HepG2 (cell line): ENCODE measurements around the gene ARMC5. TPM values are rescaled to one million over a fixed set of nuclear protein-coding genes. Genes with fewer than 3 reads are reported as not detected.

Source experiments
- ARHGAP35 ChIP-seq: sonication (generic); formaldehyde crosslinking; IDR thresholded peaks from 2 replicates; pipeline ENCODE4 v1.9.0; 2022; ENCODE audit warnings: mild to moderate bottlenecking, inconsistent platforms, moderate library complexity, missing genetic modification reagents, borderline replicate concordance
- FOXK1 ChIP-seq: sonication (generic); formaldehyde crosslinking; IDR thresholded peaks from 2 replicates; pipeline ENCODE4 v1.4.0; 2020; ENCODE audit warnings: low read depth, missing genetic modification reagents, borderline replicate concordance
- ISL2 ChIP-seq: sonication (generic); formaldehyde crosslinking; IDR thresholded peaks from 2 replicates; pipeline ENCODE4 v1.5.0; 2020; ENCODE audit warnings: missing genetic modification reagents
- JARID2 ChIP-seq: sonication (generic); formaldehyde crosslinking; IDR thresholded peaks from 2 replicates; pipeline ENCODE4 v1.8.1; 2023; ENCODE audit warnings: missing genetic modification reagents, inconsistent platforms; ENCODE audit not compliant: insufficient replicate concordance
- KDM1A ChIP-seq: IDR thresholded peaks from 2 replicates; pipeline ENCODE4 v1.6.1; 2016; ENCODE audit warnings: missing compliant biosample characterization
- KDM2A ChIP-seq: sonication (generic); formaldehyde crosslinking; IDR thresholded peaks from 2 replicates; pipeline ENCODE4 v1.4.0; 2020; ENCODE audit warnings: low read depth, missing genetic modification reagents, borderline replicate concordance
- KLF6 ChIP-seq: IDR thresholded peaks from 2 replicates; pipeline ENCODE4 v1.8.0; 2016; ENCODE audit warnings: missing biosample characterization, missing genetic modification reagents
- MED1 ChIP-seq: sonication (generic); formaldehyde crosslinking; IDR thresholded peaks from 2 replicates; pipeline ENCODE4 v1.4.0; 2020; ENCODE audit warnings: missing genetic modification reagents
- MEIS1 ChIP-seq: sonication (generic); formaldehyde crosslinking; IDR thresholded peaks from 2 replicates; pipeline ENCODE4 v1.9.0; 2021; ENCODE audit warnings: mild to moderate bottlenecking, missing genetic modification reagents, moderate library complexity, borderline replicate concordance
- PBX3 ChIP-seq: sonication (generic); formaldehyde crosslinking; IDR thresholded peaks from 2 replicates; pipeline ENCODE4 v1.8.1; 2023; ENCODE audit warnings: missing genetic modification reagents, inconsistent platforms, borderline replicate concordance
- PTBP1 ChIP-seq: fragments of 200-400 bp; formaldehyde crosslinking; IDR thresholded peaks from 2 replicates; pipeline ENCODE4 v1.6.1; 2018; ENCODE audit warnings: low read length, low read depth; ENCODE audit not compliant: poor library complexity, severe bottlenecking
- RFXAP ChIP-seq: sonication (generic); formaldehyde crosslinking; IDR thresholded peaks from 2 replicates; pipeline ENCODE4 v1.4.0; 2020; ENCODE audit warnings: missing genetic modification reagents, borderline replicate concordance
- RXRB ChIP-seq: IDR thresholded peaks from 2 replicates; pipeline ENCODE4 v1.6.1; 2016; ENCODE audit warnings: borderline replicate concordance, missing genetic modification reagents, missing compliant biosample characterization
- SRSF1 ChIP-seq: fragments of 200-400 bp; formaldehyde crosslinking; optimal IDR thresholded peaks from 2 replicates; pipeline ENCODE3; 2017; ENCODE audit warnings: mild to moderate bottlenecking, low read depth, low read length, moderate library complexity
- TBX3 ChIP-seq: fragments of 450-650 bp; IDR thresholded peaks from 2 replicates; pipeline ENCODE4 v1.6.1; 2017; ENCODE audit warnings: antibody characterized with exemption, mild to moderate bottlenecking, inconsistent platforms, borderline replicate concordance
- TERF1 ChIP-seq: sonication (generic); formaldehyde crosslinking; IDR thresholded peaks from 2 replicates; pipeline ENCODE4 v1.8.0; 2022; ENCODE audit warnings: mild to moderate bottlenecking, missing genetic modification reagents, moderate library complexity
- TGIF2 ChIP-seq: IDR thresholded peaks from 2 replicates; pipeline ENCODE4 v1.6.1; 2016; ENCODE audit warnings: control low read depth, missing compliant biosample characterization
- ZBTB21 ChIP-seq: sonication (generic); formaldehyde crosslinking; IDR thresholded peaks from 2 replicates; pipeline ENCODE4 v1.4.0; 2020; ENCODE audit warnings: missing genetic modification reagents
- ZNF562 ChIP-seq: sonication (generic); formaldehyde crosslinking; IDR thresholded peaks from 2 replicates; pipeline ENCODE4 v1.8.0; 2022; ENCODE audit warnings: missing genetic modification reagents, borderline replicate concordance
- ZNF678 ChIP-seq: sonication (generic); formaldehyde crosslinking; IDR thresholded peaks from 2 replicates; pipeline ENCODE4 v1.4.0; 2020; ENCODE audit warnings: mild to moderate bottlenecking, missing genetic modification reagents
- ZNF713 ChIP-seq: sonication (generic); formaldehyde crosslinking; IDR thresholded peaks from 2 replicates; pipeline ENCODE4 v1.4.0; 2020; ENCODE audit warnings: mild to moderate bottlenecking, missing genetic modification reagents
- ZNF740 ChIP-seq: sonication (generic); formaldehyde crosslinking; IDR thresholded peaks from 2 replicates; pipeline ENCODE4 v1.4.0; 2020; ENCODE audit warnings: missing genetic modification reagents
- ZSCAN25 ChIP-seq: sonication (generic); formaldehyde crosslinking; IDR thresholded peaks from 2 replicates; pipeline ENCODE4 v1.8.0; 2022; ENCODE audit warnings: mild to moderate bottlenecking, missing genetic modification reagents
- ZSCAN29 ChIP-seq: sonication (generic); formaldehyde crosslinking; conservative IDR thresholded peaks from 2 replicates; pipeline ENCODE4 v1.4.0; 2020; ENCODE audit warnings: mild to moderate bottlenecking, missing genetic modification reagents
- ZXDC ChIP-seq: sonication (generic); formaldehyde crosslinking; IDR thresholded peaks from 2 replicates; pipeline ENCODE4 v1.5.0; 2020; ENCODE audit warnings: mild to moderate bottlenecking, missing genetic modification reagents
- polyA plus RNA-seq, 8 experiments: library from polyadenylated mRNA; depleted of rRNA in 3 of 8; stranded (reverse) in 7 of 8; unstranded in 1 of 8; fragments of >200 nt; fragmentation: Illumina TruSeq in 4 of 8; extraction: Trizol in 4 of 8; gene quantifications; 2 replicates each; pipeline versions ENCODE4 v1.2.1 to v1.2.3, GENCODE V29; 2011 to 2016; ENCODE audit warnings: low read depth in 4 of 8, missing spikeins in 1 of 8, mixed read lengths in 1 of 8; ENCODE audit not compliant: insufficient read depth in 1 of 8
- total RNA-seq, 5 experiments: library from RNA; depleted of rRNA; stranded (reverse); fragments of >200 nt; fragmentation: Illumina TruSeq; extraction: Trizol; gene quantifications; 2 replicates each; pipeline ENCODE4 v1.2.3, GENCODE V29; 2016; ENCODE audit warnings: low read depth in 1 of 5

ARMC5 gene
- total and polyA plus RNA-seq, 2 of the 13 experiments (the other 11 are each of a cell fraction or from before 2014, with no cell fraction given): 10.8 to 22.3 TPM

GRCh38 chr16:31458844-31459686, at the start of gene ARMC5 (continued):
- TF ChIP-seq ZSCAN25 (CRISPR knock-in tag): no peak; the same call in 1 of the 2 replicates
- peak; percentile 54 for TF ChIP-seq ISL2
- TF ChIP-seq ARHGAP35 (CRISPR knock-in tag): peak; percentile 84
- TF ChIP-seq MED1 (CRISPR knock-in tag): peak; percentile 86
- peak; percentile 70; the same call in 1 of the 2 replicates for TF ChIP-seq ZNF678 (CRISPR knock-in tag)
- TF ChIP-seq RFXAP: peak; percentile 81; the same call in 1 of the 2 replicates
- peak; percentile 98 for TF ChIP-seq ZBTB21 (CRISPR knock-in tag)
- no peak for TF ChIP-seq JARID2 (CRISPR knock-in tag)
- peak; percentile 48; the same call in 1 of the 2 replicates for TF ChIP-seq TBX3
- TF ChIP-seq ZNF562 (CRISPR knock-in tag): no peak
- TF ChIP-seq ZNF740: peak; percentile 63
- TF ChIP-seq SRSF1: peak; percentile 82
- peak; percentile 93; the same call in 1 of the 2 replicates for TF ChIP-seq ZXDC (CRISPR knock-in tag)
- TF ChIP-seq TGIF2 (CRISPR knock-in tag): 0 out of 2 replicates have a peak, but pooled peaks have one; percentile 62
- TF ChIP-seq PBX3 (CRISPR knock-in tag): no peak
- TF ChIP-seq FOXK1 (CRISPR knock-in tag): peak; percentile 90
- no peak for TF ChIP-seq KDM1A (CRISPR knock-in tag)
- peak; percentile 80; the same call in 1 of the 2 replicates for TF ChIP-seq MEIS1 (CRISPR knock-in tag)
- TF ChIP-seq KDM2A (CRISPR knock-in tag): peak; percentile 92
- no peak for TF ChIP-seq TERF1 (CRISPR knock-in tag)
- peak; percentile 95 for TF ChIP-seq KLF6 (CRISPR knock-in tag)
- TF ChIP-seq PTBP1: peak; percentile 55
- peak; percentile 32; the same call in 1 of the 2 replicates for TF ChIP-seq ZSCAN29 (CRISPR knock-in tag)
- no peak for TF ChIP-seq ZNF713 (CRISPR knock-in tag)
- peak; percentile 34; the same call in 1 of the 2 replicates for TF ChIP-seq RXRB (CRISPR knock-in tag)
